T-helper 2 cell treated with Interferon-gamma antibody and Interleukin-4, amounts not matched to agents 5 μg/mL and 100 μg/mL, for 36 hours (primary cell): Measurements from ENCODE around the gene TEAD1.
A peak's percentile ranks its signal among the peaks of the same experiment; 100 is the strongest.

Source experiments
- DNase-seq: peaks from one replicate; pipeline ENCODE4 v3.0.0; 2021; ENCODE audit warnings: low spot score
- H3K27ac Mint-ChIP-seq: one replicate; pipeline ENCODE4 v1.8.0; 2021; ENCODE audit warnings: mild to moderate bottlenecking, mixed read lengths
- H3K27me3 Mint-ChIP-seq: one replicate; pipeline ENCODE4 v1.8.0; 2021; ENCODE audit warnings: low read depth, mixed read lengths
- H3K36me3 Mint-ChIP-seq: one replicate; pipeline ENCODE4 v1.8.0; 2021; ENCODE audit warnings: low read depth, mixed read lengths
- H3K4me1 Mint-ChIP-seq: one replicate; pipeline ENCODE4 v1.8.0; 2021; ENCODE audit warnings: low read depth, mixed read lengths
- H3K4me3 Mint-ChIP-seq: one replicate; pipeline ENCODE4 v1.8.0; 2022; ENCODE audit warnings: mild to moderate bottlenecking, moderate library complexity, mixed read lengths
- H3K9me3 Mint-ChIP-seq: one replicate; pipeline ENCODE4 v1.8.0; 2021; ENCODE audit warnings: mixed read lengths

The TEAD1 gene

GRCh38 chr11:12674936-12675696 is 895 bp downstream of the TEAD1 start:
- H3K4me1 Mint-ChIP-seq, result peaks cover 4% of the 10 kb centered on the region
- H3K36me3 Mint-ChIP-seq, result no peaks in the 10 kb centered on the region
- peak overlapping the region; percentile 69 for H3K4me3 Mint-ChIP-seq
- no peak for DNase-seq
- no peaks in the 10 kb centered on the region for H3K9me3 Mint-ChIP-seq
- peaks cover 65% of the 10 kb centered on the region for H3K27me3 Mint-ChIP-seq
- peak overlapping the region; percentile 41 for H3K27ac Mint-ChIP-seq

- Mint-ChIP-seq H3K9me3 (no peaks in the 10 kb centered on the region), H3K27ac (no peak overlapping the region), H3K27me3 (peaks cover 74% of the 10 kb centered on the region), H3K36me3 (no peaks in the 10 kb centered on the region), H3K4me1 (peaks cover 13% of the 10 kb centered on the region), H3K4me3 (peak overlapping the region; percentile 41)
- DNase-seq, result no peak
These were observed 1.9 kb downstream of the TEAD1 start for GRCh38 chr11:12675951-12676711.

GRCh38 chr11:12677131-12677530 is 2.9 kb downstream of the TEAD1 start:
- H3K4me3 Mint-ChIP-seq, result no peak overlapping the region
- peaks cover 13% of the 10 kb centered on the region for H3K4me1 Mint-ChIP-seq
- H3K36me3 Mint-ChIP-seq, result no peaks in the 10 kb centered on the region
- no peak for DNase-seq
- H3K9me3 Mint-ChIP-seq, result no peaks in the 10 kb centered on the region
- no peak overlapping the region for H3K27ac Mint-ChIP-seq
- peaks cover 75% of the 10 kb centered on the region for H3K27me3 Mint-ChIP-seq

GRCh38 chr11:12678092-12678491 is 3.9 kb downstream of the TEAD1 start:
- Mint-ChIP-seq H3K4me1 (peaks cover 13% of the 10 kb centered on the region), H3K36me3 (no peaks in the 10 kb centered on the region), H3K4me3 (no peak overlapping the region), H3K27ac (no peak overlapping the region), H3K9me3 (no peaks in the 10 kb centered on the region), H3K27me3 (peaks cover 80% of the 10 kb centered on the region)
- DNase-seq, result no peak

GRCh38 chr11:12678991-12679390 is 4.8 kb downstream of the TEAD1 start:
- Mint-ChIP-seq H3K4me3 (no peak overlapping the region), H3K27me3 (peaks cover 85% of the 10 kb centered on the region), H3K4me1 (peaks cover 9% of the 10 kb centered on the region), H3K9me3 (no peaks in the 10 kb centered on the region), H3K27ac (no peak overlapping the region), H3K36me3 (no peaks in the 10 kb centered on the region)
- no peak for DNase-seq

GRCh38 chr11:12679471-12679870 is 5.2 kb downstream of the TEAD1 start:
- Mint-ChIP-seq H3K9me3 (no peaks in the 10 kb centered on the region), H3K4me3 (no peak overlapping the region), H3K27ac (no peak overlapping the region), H3K4me1 (peaks cover 9% of the 10 kb centered on the region), H3K27me3 (peaks cover 89% of the 10 kb centered on the region), H3K36me3 (no peaks in the 10 kb centered on the region)
- DNase-seq, result no peak

GRCh38 chr11:12680246-12680939 is 6.2 kb downstream of the TEAD1 start:
- no peak overlapping the region for H3K4me3 Mint-ChIP-seq
- H3K27me3 Mint-ChIP-seq, result peaks cover 88% of the 10 kb centered on the region
- no peak overlapping the region for H3K27ac Mint-ChIP-seq
- H3K36me3 Mint-ChIP-seq, result no peaks in the 10 kb centered on the region
- no peaks in the 10 kb centered on the region for H3K9me3 Mint-ChIP-seq
- peaks cover 9% of the 10 kb centered on the region for H3K4me1 Mint-ChIP-seq
- DNase-seq, result no peak

- DNase-seq, result no peak
- H3K4me1 Mint-ChIP-seq, result peaks cover 9% of the 10 kb centered on the region
- no peaks in the 10 kb centered on the region for H3K9me3 Mint-ChIP-seq
- no peaks in the 10 kb centered on the region for H3K36me3 Mint-ChIP-seq
- peaks cover 88% of the 10 kb centered on the region for H3K27me3 Mint-ChIP-seq
- H3K4me3 Mint-ChIP-seq, result no peak overlapping the region
- no peak overlapping the region for H3K27ac Mint-ChIP-seq
These were observed 6.7 kb downstream of the TEAD1 start for GRCh38 chr11:12680940-12681258.

- no peaks in the 10 kb centered on the region for H3K9me3 Mint-ChIP-seq
- DNase-seq, result no peak
- no peak overlapping the region for H3K27ac Mint-ChIP-seq
- no peak overlapping the region for H3K4me3 Mint-ChIP-seq
- H3K4me1 Mint-ChIP-seq, result peaks cover 9% of the 10 kb centered on the region
- H3K27me3 Mint-ChIP-seq, result peaks cover 85% of the 10 kb centered on the region
- no peaks in the 10 kb centered on the region for H3K36me3 Mint-ChIP-seq
These were observed 7.2 kb downstream of the TEAD1 start for GRCh38 chr11:12681466-12681865.

- Mint-ChIP-seq H3K4me1 (peaks cover 9% of the 10 kb centered on the region), H3K36me3 (no peaks in the 10 kb centered on the region), H3K27ac (no peak overlapping the region), H3K4me3 (no peak overlapping the region), H3K9me3 (no peaks in the 10 kb centered on the region), H3K27me3 (peaks cover 83% of the 10 kb centered on the region)
- DNase-seq, result no peak
These were observed 8.1 kb downstream of the TEAD1 start for GRCh38 chr11:12682288-12682687.

- Mint-ChIP-seq H3K27ac (no peak overlapping the region), H3K9me3 (no peaks in the 10 kb centered on the region), H3K4me3 (no peak overlapping the region), H3K27me3 (peaks cover 83% of the 10 kb centered on the region), H3K36me3 (no peaks in the 10 kb centered on the region), H3K4me1 (peaks cover 9% of the 10 kb centered on the region)
- DNase-seq, result no peak
These were observed 8.7 kb downstream of the TEAD1 start for GRCh38 chr11:12682737-12683500.

- no peaks in the 10 kb centered on the region for H3K9me3 Mint-ChIP-seq
- no peak overlapping the region for H3K27ac Mint-ChIP-seq
- peaks cover 9% of the 10 kb centered on the region for H3K4me1 Mint-ChIP-seq
- no peaks in the 10 kb centered on the region for H3K36me3 Mint-ChIP-seq
- H3K4me3 Mint-ChIP-seq, result no peak overlapping the region
- no peak for DNase-seq
- peaks cover 84% of the 10 kb centered on the region for H3K27me3 Mint-ChIP-seq
These were observed 9.7 kb downstream of the TEAD1 start for GRCh38 chr11:12683874-12684273.

- no peaks in the 10 kb centered on the region for H3K36me3 Mint-ChIP-seq
- peaks cover 84% of the 10 kb centered on the region for H3K27me3 Mint-ChIP-seq
- no peaks in the 10 kb centered on the region for H3K9me3 Mint-ChIP-seq
- H3K4me1 Mint-ChIP-seq, result peaks cover 11% of the 10 kb centered on the region
- no peak overlapping the region for H3K4me3 Mint-ChIP-seq
- H3K27ac Mint-ChIP-seq, result no peak overlapping the region
- DNase-seq, result no peak
These were observed 10.1 kb downstream of the TEAD1 start for GRCh38 chr11:12684315-12684714.

GRCh38 chr11:12684816-12685215 is 10.6 kb downstream of the TEAD1 start:
- Mint-ChIP-seq H3K4me1 (peaks cover 11% of the 10 kb centered on the region), H3K27ac (no peak overlapping the region), H3K4me3 (no peak overlapping the region), H3K36me3 (no peaks in the 10 kb centered on the region), H3K27me3 (peaks cover 79% of the 10 kb centered on the region), H3K9me3 (no peaks in the 10 kb centered on the region)
- no peak for DNase-seq
